ENCODE results near the gene PRXL2B.

GRCh38 chr1:2617971-2618470 is 31.4 kb downstream of the PRXL2B start:
- no peak for TF ChIP-seq POLR2AphosphoS5 (IDR thresholded peaks at IDR 0.05; ENCODE audit: low read depth)
- no peak for TF ChIP-seq CTCF (IDR thresholded peaks at IDR 0.05; ENCODE audit: insufficient read depth, low read length)
- TF ChIP-seq SPI1 (IDR thresholded peaks at IDR 0.05; ENCODE audit: borderline replicate concordance, low read depth) = no peak
- TF ChIP-seq REST (IDR thresholded peaks at IDR 0.05; ENCODE audit: insufficient replicate concordance, low read depth) = no peak
- no peak for TF ChIP-seq GABPA (IDR thresholded peaks at IDR 0.05; ENCODE audit: low read depth)
